GM21737 (cell line): ENCODE measurements around the gene CCDC47.
"Not testable (repeated sequence)": the region's sequence is repeated elsewhere in the genome, so short reads cannot be mapped to it uniquely, and the experiment has no call there.

Experiments
- ATAC-seq: cut with Tn5 transposase; IDR thresholded peaks from one replicate; pipeline ENCODE4 v1.9.1; 2021; ENCODE audit warnings: mild to moderate bottlenecking, moderate library complexity; ENCODE audit not compliant: unreplicated experiment

CCDC47 gene, protein sequence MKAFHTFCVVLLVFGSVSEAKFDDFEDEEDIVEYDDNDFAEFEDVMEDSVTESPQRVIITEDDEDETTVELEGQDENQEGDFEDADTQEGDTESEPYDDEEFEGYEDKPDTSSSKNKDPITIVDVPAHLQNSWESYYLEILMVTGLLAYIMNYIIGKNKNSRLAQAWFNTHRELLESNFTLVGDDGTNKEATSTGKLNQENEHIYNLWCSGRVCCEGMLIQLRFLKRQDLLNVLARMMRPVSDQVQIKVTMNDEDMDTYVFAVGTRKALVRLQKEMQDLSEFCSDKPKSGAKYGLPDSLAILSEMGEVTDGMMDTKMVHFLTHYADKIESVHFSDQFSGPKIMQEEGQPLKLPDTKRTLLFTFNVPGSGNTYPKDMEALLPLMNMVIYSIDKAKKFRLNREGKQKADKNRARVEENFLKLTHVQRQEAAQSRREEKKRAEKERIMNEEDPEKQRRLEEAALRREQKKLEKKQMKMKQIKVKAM

DNA sequence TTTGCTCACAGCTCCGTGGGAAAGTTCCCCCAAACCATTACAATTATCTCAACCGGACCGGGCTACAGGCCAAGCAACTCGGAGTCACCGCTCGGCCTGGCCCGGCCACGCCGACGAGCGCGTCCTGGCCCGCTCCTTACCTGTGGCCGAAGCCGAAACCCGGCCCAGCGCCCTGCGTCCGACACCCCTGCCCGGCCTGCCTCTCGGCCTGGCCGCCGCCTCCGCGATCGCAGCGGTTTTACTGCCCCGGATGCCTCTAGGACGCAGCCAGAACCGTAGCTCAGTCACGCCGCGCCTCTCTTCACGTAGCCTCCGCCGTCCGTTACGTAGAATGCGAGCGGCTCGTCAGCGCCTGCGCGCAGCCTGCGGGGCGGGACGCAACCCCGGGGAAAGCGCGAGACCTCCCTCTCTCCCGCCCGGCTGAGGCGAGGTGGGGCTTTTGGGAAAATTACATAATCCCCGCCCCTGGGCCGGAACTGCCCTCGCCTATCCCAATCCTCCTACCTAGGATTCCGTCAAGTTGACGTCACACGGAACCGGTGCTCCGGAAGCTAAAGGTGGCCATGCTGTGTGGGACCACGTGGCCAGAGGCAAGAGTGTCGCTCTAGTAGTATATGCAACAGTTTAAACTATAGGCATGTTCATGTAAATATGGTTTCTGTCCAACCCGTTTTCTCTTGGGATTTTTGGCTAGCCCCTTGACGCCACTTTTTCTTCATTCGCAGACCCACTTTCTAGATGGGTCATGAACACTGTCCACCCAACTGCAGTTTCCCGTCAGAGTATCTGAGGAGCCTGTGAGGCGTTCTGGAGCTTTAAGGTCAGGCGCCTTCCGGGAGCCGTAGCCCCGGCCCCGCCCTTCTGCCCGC is at the start of gene CCDC47:
Gene CCDC47 (minus strand): TSS at position 326 of the 869 bp plus-strand sequence. CDS start 7,422 bp downstream, outside the sequence.
- ATAC-seq, result peak; percentile 77

DNA sequence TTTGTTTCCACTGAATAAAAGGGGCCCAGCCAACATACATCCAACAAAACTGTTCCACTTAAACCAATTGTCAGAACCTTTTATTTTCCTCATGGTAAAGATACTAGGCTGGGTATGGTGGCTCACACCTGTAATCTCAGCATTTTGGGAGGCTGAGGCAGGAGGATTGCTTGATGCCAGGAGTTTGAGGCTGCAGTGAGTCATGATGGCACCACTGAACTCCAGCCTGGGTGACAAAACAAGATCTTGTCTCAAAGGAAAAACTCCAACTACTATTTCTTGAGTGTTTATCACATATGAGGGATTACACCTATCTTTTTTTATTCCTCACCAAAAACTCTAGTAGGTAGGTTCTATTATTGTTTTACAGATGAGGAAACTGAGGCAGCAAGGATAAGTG is 49.1 kb upstream of the CCDC47 start:
- ATAC-seq, result no peak

GRCh38 chr17:63821804-63822203 is 48.4 kb upstream of the CCDC47 start:
- no peak for ATAC-seq

- no peak for ATAC-seq
These were observed 47.7 kb upstream of the CCDC47 start for GRCh38 chr17:63820963-63821561.

GRCh38 chr17:63819585-63820537 is 46.5 kb upstream of the CCDC47 start:
- no peak for ATAC-seq

- ATAC-seq, result no peak
These were observed 45.7 kb upstream of the CCDC47 start for GRCh38 chr17:63819131-63819530.

DNA sequence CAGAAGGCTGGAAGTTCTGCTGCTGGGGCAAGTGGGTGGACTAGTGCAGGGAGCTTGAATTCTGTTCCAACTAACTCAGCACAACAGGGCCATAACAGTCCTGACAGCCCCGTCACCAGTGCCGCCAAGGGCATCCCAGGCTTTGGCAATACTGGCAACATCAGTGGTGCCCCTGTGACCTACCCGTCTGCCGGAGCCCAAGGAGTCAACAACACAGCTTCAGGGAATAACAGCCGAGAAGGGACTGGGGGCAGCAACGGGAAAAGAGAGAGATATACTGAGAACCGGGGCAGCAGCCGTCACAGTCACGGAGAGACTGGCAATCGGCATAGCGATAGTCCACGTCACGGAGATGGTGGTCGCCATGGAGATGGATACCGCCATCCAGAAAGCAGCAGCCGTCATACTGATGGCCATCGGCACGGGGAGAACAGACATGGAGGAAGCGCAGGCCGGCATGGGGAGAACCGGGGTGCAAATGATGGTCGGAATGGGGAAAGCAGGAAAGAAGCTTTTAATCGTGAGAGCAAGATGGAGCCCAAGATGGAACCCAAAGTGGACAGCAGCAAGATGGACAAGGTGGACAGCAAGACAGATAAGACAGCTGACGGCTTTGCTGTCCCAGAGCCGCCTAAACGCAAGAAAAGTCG is 44.5 kb upstream of the CCDC47 start:
- no peak for ATAC-seq

GRCh38 chr17:63816669-63817068 is 43.3 kb upstream of the CCDC47 start:
- no peak for ATAC-seq

GRCh38 chr17:63816123-63816522 is 42.7 kb upstream of the CCDC47 start:
- no peak for ATAC-seq

GRCh38 chr17:63809970-63810369 is 36.6 kb upstream of the CCDC47 start:
- ATAC-seq, result no peak

DNA sequence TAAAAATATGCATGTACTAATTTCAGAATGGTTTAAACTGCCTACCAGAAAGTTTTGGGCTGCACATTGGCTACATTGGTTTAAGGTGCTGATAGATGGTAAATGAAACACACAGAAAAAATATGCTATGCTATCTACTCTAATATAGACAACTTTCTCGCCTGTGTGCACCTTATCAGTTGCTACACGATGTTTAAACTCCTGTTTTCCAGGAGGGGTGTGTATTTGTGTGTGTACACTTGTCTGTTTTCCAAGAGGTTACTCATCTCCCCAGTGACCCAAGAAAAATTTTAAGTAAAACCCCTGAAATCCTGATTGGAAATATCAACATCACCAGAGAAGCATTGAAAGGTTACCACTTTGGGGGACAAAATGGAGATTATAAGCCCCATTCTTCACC is 32.2 kb upstream of the CCDC47 start:
- ATAC-seq, result no peak

DNA sequence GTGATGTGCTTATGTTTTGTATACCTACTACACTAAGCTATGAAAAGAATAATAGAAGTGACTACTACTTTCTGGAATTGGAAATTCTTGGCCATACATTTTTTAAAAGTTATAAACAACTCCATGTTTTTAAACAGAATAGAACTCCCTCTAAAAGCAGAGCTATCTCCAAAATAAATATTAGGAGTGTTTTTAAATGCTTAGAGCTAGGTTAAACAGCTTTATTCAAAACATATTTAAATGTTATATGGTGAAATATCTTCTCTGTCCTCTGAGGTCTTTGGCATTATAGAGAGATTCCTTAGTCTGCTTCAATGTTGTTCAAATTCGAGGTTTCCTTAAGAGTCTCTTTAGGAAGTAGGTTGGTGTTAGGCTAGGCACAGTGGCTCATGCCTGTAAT is 30.9 kb upstream of the CCDC47 start:
- ATAC-seq, result no peak

DNA sequence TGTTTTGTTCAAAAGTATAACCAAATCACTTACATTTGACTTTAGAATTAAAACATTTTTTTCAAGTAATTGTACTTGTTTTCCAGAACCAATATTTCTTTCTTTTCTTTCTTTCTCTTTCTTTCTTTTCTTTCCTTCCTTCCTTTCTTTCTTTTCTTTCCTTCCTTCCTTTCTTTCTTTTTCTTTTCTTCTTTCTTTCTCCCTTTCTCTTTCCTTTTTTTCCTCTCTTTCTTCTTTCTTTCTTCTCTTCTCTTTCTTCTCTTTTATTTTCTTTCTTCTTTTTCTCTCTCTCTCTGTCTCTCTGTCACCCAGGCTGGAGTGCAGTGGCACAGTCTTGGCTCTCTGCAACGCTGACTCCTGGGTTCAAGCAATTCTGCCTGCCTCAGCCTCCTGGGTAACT is 27.4 kb upstream of the CCDC47 start:
- no peak for ATAC-seq

DNA sequence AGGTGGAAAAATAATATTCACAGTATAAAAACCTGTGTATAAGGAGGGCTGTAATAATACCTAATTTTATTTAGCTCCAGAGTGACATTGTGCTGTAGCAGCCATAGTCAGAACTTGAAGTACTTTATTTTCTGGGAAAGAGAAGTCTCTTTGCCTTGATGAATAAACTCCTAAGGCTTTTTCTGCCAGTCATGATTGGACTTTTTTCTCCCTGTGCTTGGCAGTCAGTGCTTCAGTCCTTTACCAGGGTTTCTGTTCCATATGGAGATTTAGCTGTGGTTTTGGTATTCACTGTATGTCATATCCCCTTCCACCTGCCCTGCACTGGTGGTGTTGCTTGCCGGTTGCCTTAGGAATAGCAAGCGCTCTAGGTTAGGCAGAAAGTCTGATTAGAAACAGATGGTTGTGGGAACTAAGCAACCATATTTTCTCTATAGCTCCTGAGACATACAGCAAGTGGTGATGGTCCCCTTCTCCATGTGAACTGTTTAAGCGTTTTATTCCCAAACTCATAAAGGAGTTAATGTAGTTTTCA is 25.2 kb upstream of the CCDC47 start:
- no peak for ATAC-seq

DNA sequence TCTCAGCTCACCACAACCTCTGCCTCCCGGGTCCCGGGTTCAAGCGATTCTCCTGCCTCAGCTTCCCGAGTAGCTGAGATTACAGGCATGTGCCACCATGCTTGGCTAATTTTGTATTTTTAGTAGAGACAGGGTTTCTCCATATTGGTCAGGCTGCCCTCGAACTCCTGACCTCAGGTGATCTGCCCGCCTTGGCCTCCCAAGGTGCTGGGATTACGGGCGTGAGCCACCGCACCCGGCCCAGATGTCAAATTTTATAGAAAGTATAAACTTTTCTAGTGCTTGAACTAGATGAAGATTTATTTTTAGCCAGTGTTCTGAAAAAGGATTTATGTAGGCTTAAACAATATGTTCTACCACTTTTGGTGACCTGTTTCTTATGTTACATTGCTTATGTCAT is 23.0 kb upstream of the CCDC47 start:
- not testable (repeated sequence) for ATAC-seq

GRCh38 chr17:63792055-63792729 is 18.8 kb upstream of the CCDC47 start:
- ATAC-seq, result no peak

- no peak for ATAC-seq
These were observed 16.7 kb upstream of the CCDC47 start for GRCh38 chr17:63790057-63790456.

DNA sequence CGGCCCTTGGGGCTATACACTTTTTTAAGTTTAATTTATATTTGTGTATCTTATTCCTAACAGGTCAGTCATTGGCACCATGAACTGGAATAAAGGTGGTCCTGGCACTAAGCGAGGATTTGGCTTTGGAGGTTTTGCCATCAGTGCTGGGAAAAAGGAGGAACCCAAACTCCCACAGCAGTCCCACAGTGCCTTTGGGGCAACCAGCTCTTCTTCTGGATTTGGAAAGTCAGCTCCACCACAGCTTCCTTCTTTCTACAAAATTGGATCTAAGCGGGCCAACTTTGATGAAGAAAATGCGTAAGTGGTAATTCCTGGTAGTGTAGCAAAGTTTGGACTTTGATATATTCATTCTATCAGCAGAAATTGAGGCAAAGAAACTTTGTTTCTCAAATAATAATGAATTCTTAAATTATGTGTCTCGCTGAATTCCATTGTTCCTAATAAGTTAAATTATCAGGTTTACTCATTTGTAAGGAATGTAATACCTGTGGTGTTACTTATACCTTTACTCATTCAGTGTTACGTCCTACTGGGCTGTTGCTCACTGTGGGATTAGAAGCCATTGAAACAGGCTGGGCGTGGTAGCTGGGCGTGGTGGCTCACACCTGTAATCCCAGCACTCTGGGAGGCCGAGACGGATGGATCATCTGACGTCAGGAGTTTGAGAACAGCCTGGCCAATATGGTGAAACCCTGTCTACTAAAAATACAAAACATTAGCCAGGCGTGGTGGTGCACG is 13.7 kb upstream of the CCDC47 start:
- ATAC-seq, result no peak
